NCI-H69 (cell line): ENCODE results near the gene PIGN.
"Not testable (repeated sequence)": the region's sequence is repeated elsewhere in the genome, so short reads cannot be mapped to it uniquely, and the experiment has no call there.

Experiments used
- DNase-seq: peaks from one replicate; lab custom pipeline; 2025; lab: John Stamatoyannopoulos, UW

Gene PIGN

GRCh38 chr18:62061821-62062478 is 124.9 kb downstream of the PIGN start:
- peak; percentile 20 for DNase-seq

- no peak for DNase-seq
Observed at GRCh38 chr18:62060820-62061219, 126.0 kb downstream of the PIGN start.

GRCh38 chr18:62054929-62055498 is 131.8 kb downstream of the PIGN start:
- DNase-seq = no peak

GRCh38 chr18:62048279-62048678 is 138.6 kb downstream of the PIGN start:
- no peak for DNase-seq

GRCh38 chr18:62045316-62045715 is 141.5 kb downstream of the PIGN start:
- DNase-seq = peak; percentile 44

- peak; percentile 67 for DNase-seq
Observed at GRCh38 chr18:62044490-62045000, 142.3 kb downstream of the PIGN start.

DNA sequence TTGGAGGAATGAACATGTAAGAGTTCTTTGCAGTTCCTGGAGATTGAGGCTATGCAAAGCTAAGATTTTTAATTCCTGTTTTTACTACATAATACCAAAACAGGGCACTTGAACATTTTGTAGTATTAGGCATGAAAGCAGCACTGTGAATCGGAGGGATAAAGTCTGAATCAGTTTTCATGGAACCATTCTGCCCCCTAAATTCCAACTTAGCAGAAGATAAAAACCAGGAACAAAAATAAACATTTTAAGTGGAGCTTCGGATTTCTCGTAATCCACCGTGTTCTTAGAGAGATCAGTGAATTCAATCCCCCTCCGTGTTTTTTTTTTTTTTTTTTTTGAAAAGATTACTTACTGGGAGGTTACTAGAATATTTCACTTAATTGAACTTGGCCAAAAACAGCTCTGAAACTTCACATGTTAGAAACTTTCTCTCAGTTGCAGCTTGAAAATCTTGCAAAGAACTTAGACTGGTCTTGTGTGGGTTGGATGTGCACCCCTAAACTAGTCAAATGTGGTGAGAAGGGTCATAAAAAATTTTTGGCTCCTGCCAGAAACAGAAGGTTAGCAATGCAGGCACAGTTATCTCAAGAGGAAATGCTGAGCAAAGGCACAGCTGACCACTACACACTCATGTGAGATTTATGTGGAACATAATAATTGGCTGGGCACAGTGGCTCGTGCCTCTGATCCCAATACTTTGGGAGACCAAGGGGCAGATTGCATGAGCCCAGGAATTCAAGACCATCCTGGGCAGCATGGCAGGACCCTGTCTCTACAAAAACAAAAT is 148.7 kb downstream of the PIGN start:
- DNase-seq = no peak

DNA sequence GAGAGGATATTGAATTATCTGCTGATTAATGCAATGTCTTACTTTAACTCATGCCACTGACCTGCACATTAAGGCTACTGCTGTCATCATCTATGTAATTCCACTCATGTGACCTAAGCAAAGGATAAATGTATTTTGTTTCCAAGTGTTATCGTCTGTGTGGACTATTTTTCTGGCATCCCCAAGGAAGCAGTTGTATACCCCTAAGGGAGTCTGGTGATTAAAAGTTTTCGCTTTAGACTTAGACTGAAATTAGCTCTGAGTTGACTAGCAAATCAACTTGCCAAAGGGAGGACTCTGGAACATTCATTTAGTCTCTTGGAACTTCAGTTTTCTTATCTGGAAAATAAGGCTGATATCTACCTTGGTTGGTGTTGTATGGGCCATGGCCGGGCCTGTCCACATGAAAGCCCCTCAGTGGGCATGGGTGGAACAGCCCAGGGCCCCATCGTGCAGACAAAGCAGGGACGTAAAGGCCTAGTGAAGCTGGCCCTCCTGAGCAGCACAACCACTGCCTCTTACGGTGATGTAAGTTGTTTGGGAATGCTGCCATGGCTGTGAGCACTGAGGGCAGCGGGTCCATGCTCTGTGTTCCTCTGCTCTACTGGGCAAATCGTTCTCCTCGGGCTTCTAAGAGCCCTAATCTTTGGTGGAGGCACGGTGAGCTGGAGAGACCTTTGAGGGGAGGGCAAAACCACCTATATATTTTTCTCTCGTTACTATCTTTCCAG is 149.7 kb downstream of the PIGN start:
- DNase-seq = no peak

- DNase-seq = not testable (repeated sequence)
Observed at GRCh38 chr18:62034286-62034685, 152.6 kb downstream of the PIGN start.

DNA sequence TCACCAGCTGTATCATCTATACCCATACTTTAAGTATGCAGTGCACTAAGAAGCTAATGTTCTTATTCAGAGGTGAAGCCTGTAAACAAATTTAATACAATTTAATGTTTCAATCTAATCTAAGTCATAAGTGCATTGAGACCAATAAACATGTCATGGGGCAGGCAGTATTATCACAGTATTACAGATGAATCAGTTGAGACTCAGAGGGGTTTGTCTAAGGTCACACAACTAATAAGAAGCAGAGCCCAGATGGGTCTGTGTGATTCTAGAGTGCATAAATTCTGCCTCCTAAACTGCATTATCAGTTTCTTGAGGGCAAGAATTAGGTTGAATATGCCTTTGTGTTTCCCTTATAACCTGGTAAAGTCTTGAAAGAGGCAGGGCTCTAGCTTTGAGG is 153.1 kb downstream of the PIGN start:
- no peak for DNase-seq

DNA sequence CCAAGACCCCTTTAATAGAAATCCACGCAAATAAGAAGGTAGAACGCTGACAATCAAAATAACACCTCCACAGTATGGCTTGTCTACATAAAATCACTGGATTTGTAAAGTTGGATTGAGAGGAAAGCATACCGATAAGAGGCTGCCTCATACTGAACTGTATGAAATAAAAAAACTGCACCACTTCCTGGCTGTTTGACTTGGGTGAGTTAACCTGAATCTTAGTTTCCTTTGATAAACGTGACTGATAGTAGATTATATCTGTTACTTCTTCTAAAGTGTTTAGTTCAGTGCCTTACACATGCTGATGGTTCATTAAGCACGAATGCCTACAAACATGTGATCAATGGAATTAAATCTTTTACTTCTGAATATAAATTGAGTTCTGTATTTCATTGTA is 153.6 kb downstream of the PIGN start:
- no peak for DNase-seq

- no peak for DNase-seq
Observed at GRCh38 chr18:62030091-62030985, 156.5 kb downstream of the PIGN start.

- no peak for DNase-seq
Observed at GRCh38 chr18:62028715-62029114, 158.1 kb downstream of the PIGN start.

DNA sequence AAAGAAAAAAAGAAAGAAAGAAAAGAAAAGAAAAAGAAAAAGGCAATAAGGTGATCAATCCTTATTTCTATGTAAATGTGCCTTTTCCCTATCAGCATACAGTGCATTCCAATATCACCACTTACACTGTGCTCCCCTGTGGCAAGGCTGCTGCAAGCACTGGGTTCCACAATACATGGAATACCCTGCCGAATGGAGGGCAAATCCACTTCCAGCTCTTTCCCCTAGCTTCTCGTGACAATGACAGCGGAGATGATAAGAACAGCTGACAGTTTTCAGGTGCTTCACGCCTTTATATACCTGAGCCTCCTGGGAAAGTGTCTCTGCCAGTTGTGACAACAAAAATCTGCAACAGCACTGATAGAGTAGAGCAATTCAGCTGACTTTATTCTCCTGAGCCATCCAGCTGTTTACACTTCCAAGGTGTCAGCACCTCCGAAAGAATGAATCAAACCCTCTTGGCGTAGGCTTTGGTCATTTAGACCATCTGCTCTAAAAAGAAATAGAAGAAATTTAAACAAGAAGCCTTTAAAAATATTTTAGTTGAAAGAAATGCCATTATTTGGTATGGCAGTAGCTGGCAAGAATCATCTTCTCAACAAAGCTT is 158.8 kb downstream of the PIGN start:
- DNase-seq = no peak

GRCh38 chr18:62026586-62026985 is 160.3 kb downstream of the PIGN start:
- no peak for DNase-seq

DNA sequence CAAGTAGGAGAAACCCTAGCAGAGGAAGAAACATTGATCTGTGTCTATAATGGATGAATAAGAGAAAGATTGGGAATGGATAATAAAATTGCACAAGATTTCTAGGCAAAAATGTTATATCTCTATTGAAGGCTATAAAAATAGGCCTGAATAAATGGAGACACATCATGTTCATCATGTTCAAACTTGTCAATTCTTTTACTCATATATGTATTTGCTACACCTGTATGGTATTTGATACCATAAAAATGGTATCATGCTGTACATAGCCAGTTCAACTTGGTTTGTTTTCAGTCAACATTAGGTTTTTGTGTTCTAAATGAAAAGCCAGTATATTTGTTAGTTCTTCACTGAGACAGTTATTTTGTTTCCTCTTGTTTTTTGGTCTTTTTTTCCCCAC is 161.9 kb downstream of the PIGN start:
- no peak for DNase-seq

GRCh38 chr18:62023536-62023935 is 163.3 kb downstream of the PIGN start:
- DNase-seq = no peak

DNA sequence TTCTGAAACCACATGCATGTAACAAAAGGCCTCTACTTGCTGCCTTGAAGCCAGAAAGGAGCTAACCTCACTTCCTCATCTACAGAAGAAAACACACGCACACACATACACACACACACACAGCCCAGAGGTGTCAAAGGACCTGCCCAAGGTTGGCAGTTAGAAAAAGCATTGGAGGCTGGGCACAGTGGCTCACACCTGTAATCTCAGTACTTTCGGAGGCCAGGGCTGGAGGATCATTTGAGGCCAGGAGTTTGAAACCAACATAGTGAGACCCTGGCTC is 168.2 kb downstream of the PIGN start:
- peak; percentile 44 for DNase-seq

DNA sequence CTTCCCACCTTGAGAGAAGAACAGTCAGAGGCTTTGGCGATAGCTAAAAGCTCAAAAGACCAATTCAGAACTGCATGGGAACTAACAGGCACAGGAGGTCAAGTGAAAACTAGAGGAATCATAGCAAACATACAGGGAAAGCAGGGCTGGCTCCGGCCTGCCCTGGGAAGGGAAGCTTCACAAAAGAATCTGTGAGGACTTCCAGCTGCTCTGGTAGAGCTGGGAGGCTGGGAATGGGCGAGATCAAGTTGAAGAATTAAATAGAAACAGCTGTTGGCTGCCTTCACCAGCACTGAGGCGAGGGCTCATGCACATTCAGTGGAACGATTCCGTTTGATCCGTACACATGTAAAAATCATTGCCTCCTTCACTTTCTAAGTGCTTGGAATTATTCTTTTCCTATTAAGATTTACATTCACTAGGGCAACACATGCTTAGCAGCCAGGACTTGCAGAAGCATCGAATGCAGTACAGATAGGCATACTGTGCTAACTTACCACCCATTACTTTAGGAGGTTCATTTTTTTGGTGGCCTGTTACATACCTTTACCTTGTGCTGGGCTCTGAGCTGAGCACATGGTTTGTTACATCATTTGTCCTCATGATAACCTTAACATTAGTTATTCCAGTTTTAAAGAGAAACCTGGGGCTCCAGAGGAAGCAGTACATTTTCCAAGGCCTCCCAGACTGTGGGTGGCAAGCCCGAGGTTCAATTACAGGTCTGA is 168.7 kb downstream of the PIGN start:
- peak; percentile 91 for DNase-seq

DNA sequence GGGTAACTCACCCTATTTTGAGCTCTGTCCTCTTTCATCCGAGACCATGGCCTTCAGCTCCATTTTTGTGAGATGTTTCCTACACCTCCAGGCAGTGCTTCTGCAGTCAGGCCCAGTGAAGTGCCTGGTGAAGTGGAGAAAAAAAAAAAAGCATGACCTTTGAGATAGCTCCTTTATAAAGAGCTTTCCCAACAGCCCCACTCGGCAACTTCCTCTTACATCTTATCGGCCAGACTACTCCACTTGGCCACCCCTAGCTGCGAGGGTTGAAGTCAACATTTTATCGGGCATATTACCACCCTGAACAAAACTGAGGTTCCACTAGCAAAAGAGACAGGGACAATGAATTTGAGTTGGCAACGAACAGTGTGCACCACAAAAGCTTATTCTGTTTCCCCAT is 169.2 kb downstream of the PIGN start:
- DNase-seq = no peak

GRCh38 chr18:62011416-62011815 is 175.4 kb downstream of the PIGN start:
- DNase-seq = no peak
